ENCODE measurements around the gene SPTSSB.

Gene SPTSSB

DNA sequence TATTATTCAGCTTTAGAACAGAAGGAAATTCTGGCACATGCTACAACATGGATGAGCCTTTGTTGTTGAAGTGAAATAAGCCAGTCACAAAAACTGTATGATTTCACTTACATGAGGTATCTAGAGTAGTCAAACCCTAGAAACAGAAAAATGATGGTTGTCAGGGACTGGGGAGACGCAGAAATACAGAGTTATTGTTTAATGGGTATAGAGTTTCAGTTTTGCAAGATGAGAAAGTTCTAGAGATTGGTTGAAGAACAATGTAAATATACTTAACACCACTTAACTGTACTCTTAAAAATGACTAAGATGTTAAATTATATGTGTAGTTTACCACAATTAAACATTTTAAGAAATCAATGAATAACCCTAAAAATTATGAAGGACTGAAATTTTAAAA, 15.8 kb downstream of the SPTSSB start:
- no peak overlapping the region for H3K4me3 ChIP-seq (ENCODE audit: low read depth, low read length)
- POLR2A ChIA-PET: no interaction called here
- DNase-seq (ENCODE audit: low read depth, low spot score): no peak
- TF ChIP-seq, protein P1, sequence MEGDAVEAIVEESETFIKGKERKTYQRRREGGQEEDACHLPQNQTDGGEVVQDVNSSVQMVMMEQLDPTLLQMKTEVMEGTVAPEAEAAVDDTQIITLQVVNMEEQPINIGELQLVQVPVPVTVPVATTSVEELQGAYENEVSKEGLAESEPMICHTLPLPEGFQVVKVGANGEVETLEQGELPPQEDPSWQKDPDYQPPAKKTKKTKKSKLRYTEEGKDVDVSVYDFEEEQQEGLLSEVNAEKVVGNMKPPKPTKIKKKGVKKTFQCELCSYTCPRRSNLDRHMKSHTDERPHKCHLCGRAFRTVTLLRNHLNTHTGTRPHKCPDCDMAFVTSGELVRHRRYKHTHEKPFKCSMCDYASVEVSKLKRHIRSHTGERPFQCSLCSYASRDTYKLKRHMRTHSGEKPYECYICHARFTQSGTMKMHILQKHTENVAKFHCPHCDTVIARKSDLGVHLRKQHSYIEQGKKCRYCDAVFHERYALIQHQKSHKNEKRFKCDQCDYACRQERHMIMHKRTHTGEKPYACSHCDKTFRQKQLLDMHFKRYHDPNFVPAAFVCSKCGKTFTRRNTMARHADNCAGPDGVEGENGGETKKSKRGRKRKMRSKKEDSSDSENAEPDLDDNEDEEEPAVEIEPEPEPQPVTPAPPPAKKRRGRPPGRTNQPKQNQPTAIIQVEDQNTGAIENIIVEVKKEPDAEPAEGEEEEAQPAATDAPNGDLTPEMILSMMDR (IDR thresholded peaks at IDR 0.05; ENCODE audit: insufficient read depth, low read length, missing control alignments): no peak
- CTCF ChIA-PET: no interaction called here

DNA sequence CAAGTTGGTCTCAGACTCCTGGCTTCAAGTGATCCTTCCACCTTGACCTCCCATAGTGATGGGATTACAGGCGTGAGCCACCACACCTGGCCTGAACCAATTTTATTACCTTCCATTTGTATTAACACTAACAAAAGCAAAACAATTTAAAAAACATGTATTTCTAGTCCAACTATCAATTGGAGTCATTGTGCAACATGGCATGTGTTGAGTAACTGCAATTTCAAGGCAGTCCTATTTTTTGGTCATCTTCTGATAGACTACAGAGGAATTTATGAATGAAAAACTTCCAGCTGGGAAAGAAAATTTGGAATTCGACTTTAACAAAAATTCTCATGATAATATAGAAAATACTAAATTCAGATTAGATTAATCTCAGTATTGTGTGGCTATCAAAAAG, 16.8 kb downstream of the SPTSSB start:
- POLR2A ChIA-PET: no interaction called here
- CTCF ChIA-PET: no interaction called here
- TF ChIP-seq, protein P1 (IDR thresholded peaks at IDR 0.05; ENCODE audit: insufficient read depth, low read length, missing control alignments): no peak
- no peak for DNase-seq (ENCODE audit: low read depth, low spot score)
- no peak overlapping the region for H3K4me3 ChIP-seq (ENCODE audit: low read depth, low read length)

DNA sequence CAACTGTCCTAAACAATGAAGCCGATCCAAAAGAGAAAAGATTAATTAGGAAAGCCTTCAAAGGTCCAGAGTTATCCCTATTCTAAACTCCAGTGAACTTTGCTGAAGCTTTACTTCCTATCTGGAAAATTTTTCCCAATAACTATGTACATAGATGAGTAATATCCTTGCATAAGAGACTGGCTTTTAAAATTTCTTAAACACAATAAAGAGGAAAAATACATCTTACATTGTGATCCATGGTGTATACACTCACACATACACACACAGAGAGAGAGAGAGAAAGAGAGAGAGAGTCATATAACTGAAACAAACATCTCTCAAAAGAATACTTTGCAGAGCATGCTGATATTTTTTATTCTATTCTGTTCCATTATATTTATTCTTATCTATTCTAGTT, 20.0 kb downstream of the SPTSSB start:
- no peak overlapping the region for H3K4me3 ChIP-seq (ENCODE audit: low read depth, low read length)
- CTCF ChIA-PET: no interaction called here
- TF ChIP-seq, protein P1 (IDR thresholded peaks at IDR 0.05; ENCODE audit: insufficient read depth, low read length, missing control alignments): no peak
- no peak for DNase-seq (ENCODE audit: low read depth, low spot score)
- POLR2A ChIA-PET: no interaction called here

DNA sequence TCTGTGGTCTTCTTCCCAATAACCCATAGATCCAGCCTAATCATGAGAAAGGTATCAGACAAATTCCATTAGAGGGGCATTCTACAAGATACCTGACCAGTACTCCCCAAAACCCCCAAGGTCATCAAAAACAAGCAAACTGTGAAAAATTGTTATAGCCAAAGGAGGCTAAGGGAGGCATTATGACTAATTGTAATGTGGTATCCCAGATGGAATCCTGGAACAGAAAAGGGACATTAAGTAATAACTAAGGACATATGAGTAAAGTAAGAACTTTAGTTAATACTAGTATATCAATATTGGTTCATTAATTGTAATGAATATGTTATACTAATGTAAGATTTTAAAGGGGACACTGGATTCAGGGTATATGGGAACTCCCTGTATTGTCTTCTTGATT, 20.4 kb downstream of the SPTSSB start:
- no peak for DNase-seq (ENCODE audit: low read depth, low spot score)
- CTCF ChIA-PET: no interaction called here
- POLR2A ChIA-PET: no interaction called here
- H3K4me3 ChIP-seq (ENCODE audit: low read depth, low read length): no peak overlapping the region
- TF ChIP-seq, protein P1 (IDR thresholded peaks at IDR 0.05; ENCODE audit: insufficient read depth, low read length, missing control alignments): no peak

DNA sequence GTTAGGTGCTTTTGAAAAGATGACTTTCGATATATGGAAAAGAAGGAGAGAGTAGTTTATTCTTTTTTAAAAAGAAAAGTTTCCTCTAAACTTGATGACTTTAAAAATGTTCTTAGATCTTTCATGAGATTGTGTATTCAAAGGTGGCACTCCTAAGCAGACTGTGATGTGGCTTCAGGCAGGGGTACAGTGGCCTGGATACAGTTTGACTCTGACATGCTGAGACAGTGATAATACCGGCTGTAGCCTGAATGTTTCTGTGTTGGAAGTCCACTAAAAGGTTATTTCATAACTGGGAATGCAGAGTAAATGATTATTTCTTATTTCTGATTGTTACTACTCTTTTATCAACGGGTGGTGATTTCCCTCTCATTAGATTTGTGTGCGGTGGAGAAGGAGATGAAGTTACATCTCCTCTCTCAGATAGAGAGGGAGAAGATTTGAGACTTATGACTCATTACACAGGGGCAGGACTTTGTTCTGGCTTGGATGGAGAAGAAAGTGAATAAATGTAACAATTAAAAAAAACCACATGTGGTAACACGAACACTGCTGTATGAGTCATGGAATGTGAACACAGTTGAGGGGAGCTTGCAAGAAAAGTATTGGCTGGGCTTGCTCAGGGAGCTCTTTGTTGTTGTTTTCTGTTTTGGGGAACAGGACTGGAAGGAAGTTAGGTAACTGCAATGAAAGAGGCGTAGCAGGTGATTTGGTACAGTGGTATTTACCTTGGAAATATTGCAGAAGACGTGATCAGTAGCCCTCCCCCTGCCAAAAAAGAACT, 21.6 kb downstream of the SPTSSB start:
- TF ChIP-seq, protein P1 (IDR thresholded peaks at IDR 0.05; ENCODE audit: insufficient read depth, low read length, missing control alignments): no peak
- ChIA-PET CTCF (no interaction called here), POLR2A (no interaction called here)
- peak; percentile 59 for DNase-seq (ENCODE audit: low read depth, low spot score)
- H3K4me3 ChIP-seq (ENCODE audit: low read depth, low read length): no peak overlapping the region

DNA sequence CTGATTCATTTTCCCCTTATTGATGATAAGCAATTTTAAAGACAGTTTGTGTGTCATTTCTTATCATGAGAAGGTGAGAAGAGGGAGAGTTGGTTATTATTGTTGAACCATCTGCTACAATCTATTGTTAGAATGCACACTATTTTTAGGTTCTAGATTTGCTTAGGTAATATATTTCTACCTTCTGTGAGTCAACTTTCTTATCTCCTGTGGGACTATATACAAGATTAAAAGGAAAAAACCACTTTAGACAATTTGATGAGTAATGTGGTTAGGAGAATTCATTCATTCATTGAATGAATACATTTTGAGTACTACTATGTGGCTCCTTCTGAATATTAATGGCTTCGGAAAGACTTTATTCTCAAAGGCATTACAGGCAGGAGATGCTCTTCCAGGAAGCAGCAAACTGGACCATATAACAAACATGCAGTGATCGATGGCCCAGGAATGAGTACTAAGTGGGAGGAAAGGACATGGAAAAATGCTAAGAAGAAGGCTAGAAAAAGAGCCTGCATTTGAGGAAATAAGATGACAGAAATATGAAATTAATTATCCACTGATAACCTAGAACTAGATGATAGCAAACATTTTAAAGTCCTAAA, 22.4 kb downstream of the SPTSSB start:
- TF ChIP-seq, protein P1 (IDR thresholded peaks at IDR 0.05; ENCODE audit: insufficient read depth, low read length, missing control alignments): no peak
- DNase-seq (ENCODE audit: low read depth, low spot score): no peak
- POLR2A ChIA-PET: no interaction called here

More for the DNA sequence above, 22.4 kb downstream of the SPTSSB start:
- H3K4me3 ChIP-seq (ENCODE audit: low read depth, low read length): no peak overlapping the region
- CTCF ChIA-PET: no interaction called here
